HG03354 (cell line): Measurements from ENCODE around the gene TBX5.

Experiments used
- ATAC-seq: cut with Tn5 transposase; IDR thresholded peaks from one replicate; pipeline ENCODE4 v1.9.1; 2021; ENCODE audit warnings: mild to moderate bottlenecking; ENCODE audit not compliant: unreplicated experiment, poor library complexity, severe bottlenecking

The TBX5 gene

DNA sequence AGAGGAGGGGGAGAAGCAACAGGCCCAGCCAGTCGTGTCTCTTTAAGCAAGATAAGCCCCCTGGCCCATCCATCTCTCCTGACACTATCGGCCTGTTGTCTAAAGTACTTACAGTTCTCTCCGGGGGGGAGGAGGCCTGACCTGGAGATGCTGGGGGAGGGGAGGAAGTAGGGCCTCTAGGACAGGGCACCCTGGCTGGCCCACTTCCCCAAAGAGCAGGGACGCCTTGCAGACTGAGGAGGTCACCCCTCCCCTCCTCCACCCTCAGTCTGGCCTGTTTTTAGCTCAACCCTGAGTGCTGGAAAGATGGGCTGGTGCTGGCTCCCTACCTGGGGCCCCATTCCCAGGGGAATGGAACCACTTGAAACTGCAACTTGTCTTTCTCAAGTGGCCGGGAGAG lies 70.3 kb downstream of the TBX5 start:
- no peak for ATAC-seq

DNA sequence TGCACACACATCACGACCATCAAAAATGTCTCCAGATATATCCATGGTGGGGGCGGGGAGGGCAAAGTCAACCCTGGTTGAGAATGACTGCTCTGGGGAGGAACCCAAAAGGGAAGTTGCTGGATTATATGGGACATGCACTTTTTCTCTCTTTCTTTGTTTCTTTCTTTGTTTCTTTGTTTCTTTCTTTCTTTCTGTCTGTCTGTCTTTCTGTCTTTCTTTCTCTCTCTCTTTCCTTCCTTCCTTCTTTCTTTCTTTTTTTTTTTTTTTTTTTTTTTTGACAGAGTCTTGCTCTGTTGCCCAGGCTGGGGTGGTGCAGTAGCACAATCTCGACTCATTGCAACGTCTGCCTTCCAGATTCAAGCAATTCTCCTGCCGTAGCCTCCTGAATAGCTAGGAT lies 71.5 kb downstream of the TBX5 start:
- no peak for ATAC-seq

DNA sequence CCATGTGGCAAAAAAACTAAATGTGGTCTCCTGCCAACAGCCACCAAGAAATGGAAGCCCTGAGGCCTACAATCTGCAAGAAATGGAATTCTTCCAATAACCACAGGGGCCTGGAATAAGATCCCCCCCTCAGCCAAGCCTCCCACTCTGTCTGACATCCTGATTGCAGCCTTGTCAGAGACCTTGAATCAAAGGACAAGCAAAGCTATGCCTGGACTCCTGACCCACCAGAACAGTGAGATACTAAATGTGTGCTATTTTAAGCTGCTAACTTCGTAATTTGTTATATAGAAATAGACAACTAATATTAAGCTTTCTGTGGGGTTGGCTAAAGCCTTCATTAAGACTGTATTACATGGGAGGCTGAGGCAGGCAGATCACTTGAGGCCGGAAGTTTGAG lies 77.7 kb downstream of the TBX5 start:
- ATAC-seq, result no peak

DNA sequence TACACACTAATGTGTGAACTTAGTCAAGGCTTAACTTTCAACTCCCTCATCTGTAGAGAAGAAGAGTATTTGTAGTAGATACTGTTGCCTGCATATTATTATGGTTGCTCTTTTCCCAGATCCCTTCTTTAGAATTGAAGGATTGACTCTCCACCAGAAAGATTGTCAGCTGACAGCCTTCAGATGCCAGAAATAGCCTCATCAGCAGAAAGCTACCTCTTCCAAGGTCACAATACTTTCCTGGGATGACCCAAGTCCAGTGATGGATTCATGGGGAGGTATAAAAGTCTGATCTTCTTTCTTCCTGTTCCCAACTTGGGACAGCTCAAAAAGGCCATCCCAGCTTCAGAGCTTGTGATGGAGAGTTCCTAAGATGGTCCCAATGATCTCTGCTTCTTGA lies 78.2 kb downstream of the TBX5 start:
- ATAC-seq, result no peak

DNA sequence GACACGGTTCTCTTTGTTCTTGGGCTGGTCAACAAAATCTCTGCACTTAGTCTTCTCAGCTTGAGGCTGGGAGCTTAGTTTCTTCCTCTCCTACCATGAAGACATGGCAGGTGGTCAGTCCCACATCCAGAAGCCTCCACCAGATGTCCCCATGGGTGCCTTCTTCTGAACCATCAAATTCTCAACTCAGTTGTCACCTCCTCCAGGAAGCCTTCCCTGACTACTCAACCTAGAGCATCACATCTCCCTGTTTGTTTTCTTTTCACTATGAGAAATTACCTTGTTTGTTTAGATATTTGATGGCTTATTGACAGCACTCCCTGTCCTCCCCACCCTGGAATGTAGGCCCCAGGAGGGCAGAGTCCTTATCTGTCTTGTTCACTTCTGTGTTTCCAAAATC lies 84.4 kb downstream of the TBX5 start:
- ATAC-seq, result no peak

DNA sequence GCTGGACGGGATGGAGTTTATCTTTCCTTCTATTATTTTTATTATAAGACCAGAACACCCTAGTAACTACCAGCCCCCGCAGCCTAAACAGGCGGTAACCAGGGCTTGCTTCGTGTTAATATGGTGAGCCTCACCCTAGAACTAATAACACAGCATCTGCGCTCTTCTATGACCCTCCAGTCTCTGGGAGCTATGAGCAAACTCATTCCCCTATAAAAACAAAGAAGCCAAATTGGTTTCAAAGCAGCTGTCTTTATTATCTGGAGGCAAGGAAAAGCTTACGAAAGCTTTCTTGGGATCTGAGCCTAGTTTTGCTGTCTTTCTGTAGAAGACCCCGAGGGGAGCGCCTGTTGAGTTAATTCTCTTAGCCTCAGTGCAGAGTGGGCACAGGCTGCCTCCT lies 85.0 kb downstream of the TBX5 start:
- ATAC-seq, result no peak

DNA sequence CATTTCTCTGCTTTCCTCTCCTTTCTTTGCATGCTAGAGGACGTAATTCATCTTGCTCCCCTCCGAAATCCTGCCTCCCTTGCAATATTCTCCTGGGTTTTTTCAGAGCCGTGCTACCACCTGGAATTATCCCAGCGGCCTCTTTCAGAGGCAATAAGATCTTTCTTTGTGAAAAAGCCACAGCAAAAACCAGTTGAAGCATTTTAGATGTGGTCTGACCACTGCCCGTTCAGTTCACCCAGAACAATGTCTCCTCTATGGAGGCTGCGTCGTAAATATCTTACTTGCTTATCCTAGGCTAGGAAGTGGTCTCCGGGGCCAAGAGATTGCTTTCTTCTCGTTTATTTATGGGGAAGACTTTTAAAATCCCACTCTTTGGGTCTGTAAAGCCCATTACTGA lies 85.8 kb downstream of the TBX5 start:
- no peak for ATAC-seq

DNA sequence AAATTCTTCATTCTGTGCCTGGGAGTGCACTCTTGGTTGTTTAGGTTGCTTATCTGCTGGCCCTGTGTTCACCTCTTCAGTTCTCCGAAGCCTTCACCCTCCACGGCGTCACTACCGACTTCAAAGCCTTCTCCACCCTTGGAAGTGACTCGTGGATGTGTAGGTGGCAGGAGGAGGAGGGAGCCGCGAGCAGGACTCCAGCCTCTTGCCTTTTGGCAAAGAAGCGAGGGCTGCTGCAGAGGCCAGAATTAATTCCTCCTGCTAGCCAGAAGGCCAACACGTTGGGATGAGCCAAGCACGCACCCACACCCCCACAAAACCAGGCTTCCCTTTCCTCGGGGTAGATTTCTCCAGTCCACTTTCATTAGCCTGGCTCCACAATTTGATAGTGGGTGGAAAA lies 86.5 kb downstream of the TBX5 start:
- ATAC-seq, result no peak

DNA sequence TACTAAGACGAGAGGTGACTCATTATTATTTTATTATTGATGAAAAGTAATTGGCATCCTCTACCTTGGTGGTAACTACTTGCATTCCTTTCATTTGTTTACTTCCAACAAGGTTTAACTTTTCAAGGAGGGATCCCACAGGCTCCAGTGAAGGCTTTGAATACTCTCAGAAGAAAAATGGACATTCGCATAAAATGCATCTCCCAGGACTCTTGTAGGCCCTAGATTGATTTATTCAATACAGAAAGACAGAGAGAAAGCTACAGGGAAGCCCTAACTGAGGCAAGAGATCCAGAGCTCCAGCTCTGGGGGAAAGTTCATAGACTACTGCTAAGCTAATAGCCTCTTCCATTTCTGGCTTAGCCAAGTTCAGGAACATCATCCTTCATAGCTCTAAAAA lies 87.0 kb downstream of the TBX5 start:
- ATAC-seq, result no peak

DNA sequence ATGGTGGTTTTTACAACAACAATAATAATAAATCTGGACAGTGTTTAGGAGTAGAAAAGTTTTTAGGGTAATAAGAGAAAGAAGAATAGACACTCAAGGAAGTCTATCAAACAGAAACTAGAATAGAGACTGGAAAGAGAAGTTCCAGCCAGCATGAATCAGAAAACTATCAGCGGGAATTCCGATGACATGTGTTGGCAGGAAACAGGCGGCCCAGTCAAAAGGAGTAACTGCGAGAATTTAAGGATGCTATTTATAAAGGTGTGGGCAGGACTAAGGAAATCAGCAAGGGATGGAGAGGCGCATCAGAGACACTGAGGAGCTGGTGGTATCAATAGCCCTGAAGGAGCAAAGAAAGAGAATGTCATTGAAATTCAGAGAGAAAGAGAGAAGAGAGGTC lies 89.9 kb downstream of the TBX5 start:
- ATAC-seq, result no peak

DNA sequence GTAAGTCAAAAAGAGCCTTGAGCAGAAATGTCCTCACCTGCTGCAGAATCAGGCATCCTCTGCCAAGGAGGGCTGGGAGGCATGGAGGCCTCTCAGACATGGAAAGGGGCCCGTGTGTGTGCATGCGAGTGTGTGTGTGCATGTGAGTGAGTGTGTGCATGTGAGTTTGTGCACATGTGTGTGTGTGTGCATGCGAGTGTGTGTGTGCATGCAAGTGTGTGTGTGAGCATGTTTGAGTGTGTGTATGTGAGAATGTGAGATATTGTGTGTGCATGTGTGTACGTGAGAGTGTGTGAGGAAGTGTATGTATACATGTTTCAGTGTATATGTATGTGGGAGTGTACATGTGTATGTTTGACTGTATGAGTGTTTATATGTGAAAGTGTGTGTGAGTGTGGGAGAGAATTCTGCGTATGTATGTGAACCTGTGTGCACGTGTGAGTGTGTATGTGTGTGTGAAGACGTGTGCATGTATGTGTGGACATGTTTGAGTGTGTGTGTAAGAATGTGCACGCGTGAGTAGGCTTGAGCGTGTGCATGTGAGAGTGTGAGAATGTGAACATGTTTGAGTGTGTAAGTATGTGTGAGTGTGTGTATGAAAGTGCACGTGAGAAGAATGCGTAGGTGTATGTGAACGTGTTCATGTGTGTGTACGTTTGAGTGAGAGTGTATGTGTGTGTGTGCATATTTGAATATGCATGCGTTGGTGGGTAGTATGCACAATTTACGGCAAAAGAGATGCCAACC lies 90.8 kb downstream of the TBX5 start:
- no peak for ATAC-seq

DNA sequence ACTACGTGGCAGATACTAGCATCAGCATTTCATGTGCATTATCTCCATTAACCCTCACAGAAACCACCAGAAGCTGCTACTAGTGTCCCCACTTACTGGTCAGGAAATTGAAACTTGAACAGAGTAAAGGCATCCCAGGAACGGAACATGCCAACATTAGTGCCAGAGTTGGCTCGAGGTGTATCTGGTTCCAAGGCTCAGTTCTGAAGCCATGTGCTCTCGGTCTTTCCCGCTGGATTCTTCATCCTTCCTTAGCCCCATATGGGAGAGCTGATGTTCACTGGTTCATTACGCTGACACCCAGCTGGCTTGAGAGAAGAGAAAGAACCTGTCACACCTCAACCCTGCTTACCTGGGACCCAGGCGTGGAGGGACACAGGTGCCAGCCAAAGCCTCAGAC lies 91.5 kb downstream of the TBX5 start:
- no peak for ATAC-seq

DNA sequence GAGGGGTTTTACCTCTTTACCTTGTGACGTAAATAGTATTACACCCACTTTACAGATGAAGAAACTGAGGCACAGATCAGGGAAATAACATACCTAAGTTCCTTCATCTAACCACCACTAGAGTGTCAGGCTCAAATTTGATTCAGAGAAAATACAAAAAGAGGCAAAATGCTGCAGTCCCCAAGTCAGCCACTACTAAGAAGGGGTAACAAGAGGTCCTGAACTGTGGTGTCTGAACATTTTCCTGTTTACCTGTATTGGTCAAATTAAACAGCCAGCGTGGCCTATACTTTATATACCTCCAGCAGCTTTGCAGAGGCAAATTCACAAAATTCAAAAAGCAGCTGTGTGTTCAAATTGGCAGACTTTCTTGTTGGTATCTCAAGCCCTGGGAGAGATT lies 92.0 kb downstream of the TBX5 start:
- no peak for ATAC-seq

DNA sequence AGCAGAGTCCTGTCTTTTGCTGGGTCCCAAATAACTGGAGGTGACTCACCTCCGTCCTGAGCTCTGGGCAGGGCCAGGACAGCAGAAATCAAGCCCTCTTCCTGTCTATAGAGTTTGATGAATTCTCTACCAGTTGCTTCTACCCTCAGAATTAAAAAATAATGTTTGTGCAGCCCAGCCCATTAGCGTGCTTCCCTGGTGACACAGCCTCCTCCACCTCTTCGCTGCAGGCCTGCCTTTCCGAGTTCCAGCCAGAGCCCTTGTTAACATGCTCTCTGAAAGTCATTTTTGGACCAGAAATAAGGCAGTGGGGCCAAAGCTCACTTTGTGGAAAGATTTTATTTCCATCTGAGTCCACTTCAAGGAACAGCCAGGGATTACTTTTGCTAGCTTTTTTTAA lies 94.0 kb downstream of the TBX5 start:
- no peak for ATAC-seq

DNA sequence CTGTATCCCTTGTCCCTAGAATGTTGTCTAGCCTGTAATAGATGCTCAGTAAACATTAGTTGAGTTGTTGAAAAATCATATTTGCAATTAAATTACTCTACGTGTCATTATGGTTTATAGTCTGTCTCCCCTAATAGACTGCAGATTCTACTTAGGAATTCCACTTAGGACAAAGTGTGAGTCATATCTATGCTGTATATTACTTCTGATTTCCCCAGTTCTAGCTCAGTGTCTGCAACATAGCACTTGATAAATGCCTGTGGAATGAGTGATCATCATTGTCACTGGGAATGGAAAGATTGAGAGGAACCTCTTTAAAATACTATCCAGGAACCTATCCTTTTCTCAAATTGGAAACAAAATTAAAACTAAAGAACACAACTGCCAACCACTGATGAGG lies 99.3 kb downstream of the TBX5 start:
- ATAC-seq, result no peak

DNA sequence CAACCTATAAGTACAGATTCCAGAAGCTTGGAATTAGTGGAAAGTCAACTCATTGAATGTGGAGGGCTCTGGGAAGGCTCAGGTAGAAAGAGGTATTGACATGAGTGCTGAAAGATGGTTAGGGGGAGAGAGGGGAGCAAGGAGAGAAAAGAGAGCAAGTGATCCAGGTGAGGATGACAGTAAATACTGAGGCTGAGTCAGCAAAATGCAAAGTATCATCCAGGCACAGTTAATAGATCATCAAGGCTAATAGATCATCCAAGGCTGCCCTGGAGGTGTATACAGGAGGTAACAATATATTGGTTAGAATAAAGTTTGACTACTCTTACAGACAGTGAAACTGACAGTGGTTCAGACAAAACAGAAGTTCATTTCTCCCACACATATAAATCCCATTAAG lies 100.5 kb downstream of the TBX5 start:
- ATAC-seq, result no peak
